ENCODE results near the gene NTN5.

NTN5 gene

GRCh38 chr19:48654299-48655059, 18.3 kb downstream of the NTN5 start:
- Histone ChIP-seq H3K36me3 (ENCODE audit: control insufficient read depth, insufficient read depth, low read length) (no peaks in the 10 kb centered on the region), H3K4me3 (replicated peaks; ENCODE audit: low read depth, low read length) (no peak overlapping the region), H3K27me3 (replicated peaks; ENCODE audit: control insufficient read depth, insufficient read depth, low read length) (no peaks in the 10 kb centered on the region)
- no peak for TF ChIP-seq CTCF (IDR thresholded peaks at IDR 0.05; ENCODE audit: insufficient read depth, low read length, poor library complexity, severe bottlenecking)
- no peak for DNase-seq (ENCODE audit: extremely low read depth, insufficient read length)

- Histone ChIP-seq H3K36me3 (ENCODE audit: control insufficient read depth, insufficient read depth, low read length) (no peaks in the 10 kb centered on the region), H3K27me3 (replicated peaks; ENCODE audit: control insufficient read depth, insufficient read depth, low read length) (no peaks in the 10 kb centered on the region), H3K4me3 (replicated peaks; ENCODE audit: low read depth, low read length) (no peak overlapping the region)
- no peak for DNase-seq (ENCODE audit: extremely low read depth, insufficient read length)
- TF ChIP-seq CTCF (IDR thresholded peaks at IDR 0.05; ENCODE audit: insufficient read depth, low read length, poor library complexity, severe bottlenecking): no peak
Observed at GRCh38 chr19:48651683-48652048, 21.2 kb downstream of the NTN5 start.

GRCh38 chr19:48650974-48651682, 21.7 kb downstream of the NTN5 start:
- H3K36me3 ChIP-seq (ENCODE audit: control insufficient read depth, insufficient read depth, low read length): no peaks in the 10 kb centered on the region
- H3K27me3 ChIP-seq (replicated peaks; ENCODE audit: control insufficient read depth, insufficient read depth, low read length): no peaks in the 10 kb centered on the region
- TF ChIP-seq CTCF (IDR thresholded peaks at IDR 0.05; ENCODE audit: insufficient read depth, low read length, poor library complexity, severe bottlenecking): no peak
- DNase-seq (ENCODE audit: extremely low read depth, insufficient read length): no peak
- no peak overlapping the region for H3K4me3 ChIP-seq (replicated peaks; ENCODE audit: low read depth, low read length)

- no peak overlapping the region for H3K4me3 ChIP-seq (replicated peaks; ENCODE audit: low read depth, low read length)
- H3K27me3 ChIP-seq (replicated peaks; ENCODE audit: control insufficient read depth, insufficient read depth, low read length): no peaks in the 10 kb centered on the region
- TF ChIP-seq CTCF (IDR thresholded peaks at IDR 0.05; ENCODE audit: insufficient read depth, low read length, poor library complexity, severe bottlenecking): no peak
- no peaks in the 10 kb centered on the region for H3K36me3 ChIP-seq (ENCODE audit: control insufficient read depth, insufficient read depth, low read length)
- DNase-seq (ENCODE audit: extremely low read depth, insufficient read length): no peak
Observed at GRCh38 chr19:48648134-48648533, 24.7 kb downstream of the NTN5 start.

- peak overlapping the region; percentile 64 for H3K4me3 ChIP-seq (replicated peaks; ENCODE audit: low read depth, low read length)
- DNase-seq (ENCODE audit: extremely low read depth, insufficient read length): no peak
- no peaks in the 10 kb centered on the region for H3K27me3 ChIP-seq (replicated peaks; ENCODE audit: control insufficient read depth, insufficient read depth, low read length)
- no peak for TF ChIP-seq CTCF (IDR thresholded peaks at IDR 0.05; ENCODE audit: insufficient read depth, low read length, poor library complexity, severe bottlenecking)
- no peaks in the 10 kb centered on the region for H3K36me3 ChIP-seq (ENCODE audit: control insufficient read depth, insufficient read depth, low read length)
Observed at GRCh38 chr19:48646722-48647216, 26.0 kb downstream of the NTN5 start.

Data from GM06990 (cell line).